ENCODE results near the gene CCSER2.

GRCh38 chr10:84374455-84374854 is 46.1 kb downstream of the CCSER2 start:
- TF ChIP-seq CTCF (conservative IDR thresholded peaks at IDR 0.05; ENCODE audit: low read length) (no peak), EZH2phosphoT487 (IDR thresholded peaks at IDR 0.05; ENCODE audit: borderline replicate concordance) (no peak)

All from Loucy (cell line).